ENCODE data around the gene ZFR2.
"Not testable (repeated sequence)": the region's sequence is repeated elsewhere in the genome, so short reads cannot be mapped to it uniquely, and the experiment has no call there.

The ZFR2 gene

DNA sequence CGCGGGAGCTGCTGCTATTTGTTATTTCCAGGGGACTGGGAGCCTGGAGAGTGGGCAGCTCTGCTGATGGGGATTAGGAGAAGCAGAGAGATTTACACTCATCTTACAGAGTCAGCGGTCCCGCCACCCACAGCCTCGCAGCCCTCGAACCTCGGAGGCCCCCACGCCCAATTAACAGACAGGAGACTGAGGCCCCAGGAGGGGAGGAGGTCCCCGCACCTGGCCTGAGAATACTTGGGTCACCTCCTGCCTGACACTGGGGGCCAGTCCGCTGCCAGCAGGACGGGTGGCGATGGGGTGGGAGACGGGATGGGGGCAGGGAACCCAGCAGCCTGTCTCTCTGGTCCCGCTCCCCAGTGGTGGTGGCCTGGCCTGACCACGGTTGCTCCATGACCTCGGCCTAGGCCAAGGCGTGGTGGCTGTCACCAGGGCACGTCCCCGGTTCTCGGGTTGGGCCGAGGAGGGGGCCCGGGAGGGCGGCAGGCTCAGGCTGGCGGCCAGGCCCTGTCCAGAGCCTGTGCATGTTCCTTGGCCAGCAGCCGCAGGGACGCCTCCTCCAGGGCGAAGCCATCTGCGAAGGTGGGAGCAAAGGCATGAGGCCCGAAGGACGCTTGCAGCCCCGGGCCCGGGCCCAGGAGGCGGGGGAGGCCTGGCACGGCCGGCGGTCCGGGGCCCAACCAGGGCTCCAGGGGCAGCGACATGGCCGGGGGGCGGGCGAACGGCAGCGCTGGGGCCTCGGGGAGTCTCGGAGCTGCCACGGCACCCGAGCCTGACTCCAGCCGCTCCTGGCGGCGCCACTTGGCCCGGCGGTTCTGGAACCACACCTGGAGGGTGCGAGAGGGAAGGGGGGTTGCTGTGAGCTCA lies 98.5 kb downstream of the ZFR2 start:
- no peak for DNase-seq

DNA sequence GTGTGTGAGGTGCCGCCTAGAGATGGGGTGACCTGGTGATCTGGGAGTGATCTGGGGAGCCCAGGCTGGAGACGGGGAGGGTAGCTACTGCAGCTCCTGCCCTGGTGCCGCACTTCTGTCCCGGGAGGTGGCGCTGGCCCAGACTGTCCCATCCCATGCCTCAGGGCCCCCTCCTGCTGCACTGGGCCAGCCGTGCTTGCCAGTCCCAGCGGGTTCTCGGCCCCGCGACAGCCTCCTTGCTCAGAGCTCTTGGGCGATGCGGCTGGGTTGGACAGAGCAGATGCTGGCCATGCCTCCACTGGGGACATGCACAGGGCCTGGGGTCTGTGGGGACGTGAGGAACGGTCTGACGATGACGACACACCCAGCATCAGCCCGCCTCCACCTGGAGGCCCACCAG lies 99.3 kb downstream of the ZFR2 start:
- DNase-seq: no peak

DNA sequence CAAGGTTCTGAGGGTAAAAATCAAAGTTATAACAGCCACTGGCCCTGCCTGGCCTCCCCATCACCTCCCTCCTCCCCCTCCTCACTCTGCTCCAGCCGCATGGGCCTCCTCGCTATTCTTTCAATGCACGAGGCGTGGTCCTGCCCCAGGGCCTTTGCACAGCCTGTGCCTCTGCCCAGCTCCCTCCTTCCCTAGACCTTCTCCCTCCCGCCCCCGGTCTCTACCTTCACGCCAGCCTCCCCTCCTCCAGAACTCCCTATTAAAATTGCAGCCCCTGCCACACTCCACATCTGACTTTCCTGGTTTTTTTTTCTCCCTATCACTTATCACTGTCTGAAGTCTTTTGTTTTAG lies 100.1 kb downstream of the ZFR2 start:
- no peak for DNase-seq

DNA sequence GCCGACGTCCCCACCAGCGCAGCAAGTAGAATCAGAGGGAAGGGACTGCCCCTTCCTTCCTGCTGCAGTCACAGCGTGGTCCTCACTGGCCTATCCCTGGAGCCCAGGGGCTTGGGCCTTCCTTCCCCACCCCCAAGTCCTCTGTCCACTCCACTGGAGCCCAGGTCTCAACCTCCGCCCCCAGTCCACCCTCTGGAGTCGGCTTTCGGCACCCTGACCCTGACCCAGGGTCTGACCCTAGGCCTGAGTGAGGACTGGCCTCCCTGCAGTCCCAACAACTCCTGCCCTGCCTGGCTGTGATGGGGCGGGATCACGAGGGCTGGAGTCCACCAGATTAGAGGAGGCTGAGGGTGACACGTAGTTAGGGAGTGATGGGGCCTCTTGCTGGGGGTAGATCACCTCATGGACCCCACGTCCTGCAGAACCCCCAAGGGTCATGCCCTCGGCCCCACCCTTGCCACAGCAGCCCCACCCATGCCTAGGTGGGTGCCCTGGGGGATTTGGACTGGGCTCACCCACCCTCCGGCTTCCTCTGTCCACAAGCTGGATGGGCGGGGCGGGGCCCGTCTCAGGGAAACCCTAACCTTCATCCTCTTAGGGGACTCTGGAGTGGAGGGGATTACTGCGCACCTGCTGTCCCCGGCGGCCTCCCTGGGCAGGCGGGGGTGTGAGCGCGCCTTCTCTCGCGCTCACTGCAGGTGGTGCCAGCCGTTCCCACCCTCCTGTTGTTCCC lies 100.7 kb downstream of the ZFR2 start:
- DNase-seq: no peak

DNA sequence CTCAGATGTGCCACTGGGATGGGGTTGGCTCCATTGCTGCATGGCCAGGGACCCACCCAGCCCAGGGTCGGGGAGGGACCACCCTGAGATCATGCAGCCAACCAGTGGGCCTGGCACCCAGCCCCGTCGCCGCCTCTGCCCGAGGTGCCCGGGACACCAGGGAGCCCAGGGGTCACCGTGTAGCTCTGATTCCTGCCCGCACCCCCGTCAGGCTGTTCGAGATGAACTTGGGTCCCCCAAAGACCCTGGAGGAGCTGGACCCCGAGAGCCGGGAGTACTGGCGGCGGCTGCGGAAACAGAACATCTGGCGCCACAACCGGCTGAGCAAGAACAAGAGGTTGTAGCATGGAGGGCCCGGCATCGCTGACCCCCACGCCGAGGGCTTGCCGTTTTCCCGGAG lies 101.8 kb downstream of the ZFR2 start:
- no peak for DNase-seq

DNA sequence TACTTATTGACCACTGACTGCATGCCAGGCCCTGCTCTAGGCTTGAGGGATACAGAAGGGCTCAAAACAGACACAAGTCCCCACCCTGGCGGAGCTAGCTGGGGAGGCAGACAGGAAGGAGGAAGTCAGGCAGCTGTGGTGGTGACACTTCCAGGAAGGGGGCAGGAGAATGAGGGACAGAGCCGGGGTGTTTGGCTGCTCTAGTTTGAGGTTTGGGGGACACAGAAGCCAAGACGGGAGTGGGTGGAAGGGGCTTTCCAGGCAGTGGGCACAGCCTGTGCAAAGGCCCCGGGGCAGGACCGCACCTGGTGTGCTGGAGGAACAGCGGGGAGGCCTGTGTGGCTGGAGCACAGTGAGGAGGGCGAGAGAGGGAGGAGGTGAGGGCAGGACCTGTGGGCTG lies 102.3 kb downstream of the ZFR2 start:
- no peak for DNase-seq

DNA sequence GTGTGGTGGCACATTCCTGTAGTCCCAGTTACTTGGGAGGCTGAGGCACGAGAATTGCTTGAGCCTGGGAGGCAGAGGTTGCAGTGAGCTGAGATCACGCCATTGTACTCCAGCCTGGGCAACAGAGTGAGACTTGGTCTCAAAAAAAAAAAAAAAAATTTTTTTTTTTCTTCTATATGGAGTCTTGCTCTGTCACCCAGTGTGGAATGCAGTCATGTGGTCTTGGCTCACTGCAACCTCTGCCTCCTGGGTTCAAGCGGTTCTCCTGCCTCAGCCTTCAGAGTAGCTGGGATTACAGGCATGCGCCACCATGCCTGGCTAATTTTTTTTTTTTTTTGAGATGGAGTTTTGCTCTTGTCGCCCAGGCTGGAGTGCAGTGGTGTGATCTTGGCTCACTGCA lies 103.1 kb downstream of the ZFR2 start:
- DNase-seq: not testable (repeated sequence)

DNA sequence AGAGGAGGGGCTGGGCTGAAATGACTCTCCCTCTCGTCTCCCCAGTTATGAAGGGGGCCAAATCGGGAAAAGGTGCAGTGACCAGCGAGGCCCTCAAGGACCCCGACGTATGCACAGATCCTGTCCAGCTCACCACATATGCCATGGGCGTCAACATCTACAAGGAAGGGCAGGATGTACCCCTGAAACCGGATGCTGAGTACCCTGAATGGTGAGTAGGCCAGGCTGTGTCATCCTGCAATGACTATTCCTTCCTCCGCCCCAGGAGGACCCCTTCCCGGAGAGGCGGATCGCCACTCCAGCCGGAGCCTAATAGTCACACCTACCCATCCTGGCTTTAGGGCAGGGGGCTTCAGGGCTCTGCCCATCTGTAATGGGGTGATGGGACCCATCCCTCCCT lies 103.7 kb downstream of the ZFR2 start:
- DNase-seq: no peak

DNA sequence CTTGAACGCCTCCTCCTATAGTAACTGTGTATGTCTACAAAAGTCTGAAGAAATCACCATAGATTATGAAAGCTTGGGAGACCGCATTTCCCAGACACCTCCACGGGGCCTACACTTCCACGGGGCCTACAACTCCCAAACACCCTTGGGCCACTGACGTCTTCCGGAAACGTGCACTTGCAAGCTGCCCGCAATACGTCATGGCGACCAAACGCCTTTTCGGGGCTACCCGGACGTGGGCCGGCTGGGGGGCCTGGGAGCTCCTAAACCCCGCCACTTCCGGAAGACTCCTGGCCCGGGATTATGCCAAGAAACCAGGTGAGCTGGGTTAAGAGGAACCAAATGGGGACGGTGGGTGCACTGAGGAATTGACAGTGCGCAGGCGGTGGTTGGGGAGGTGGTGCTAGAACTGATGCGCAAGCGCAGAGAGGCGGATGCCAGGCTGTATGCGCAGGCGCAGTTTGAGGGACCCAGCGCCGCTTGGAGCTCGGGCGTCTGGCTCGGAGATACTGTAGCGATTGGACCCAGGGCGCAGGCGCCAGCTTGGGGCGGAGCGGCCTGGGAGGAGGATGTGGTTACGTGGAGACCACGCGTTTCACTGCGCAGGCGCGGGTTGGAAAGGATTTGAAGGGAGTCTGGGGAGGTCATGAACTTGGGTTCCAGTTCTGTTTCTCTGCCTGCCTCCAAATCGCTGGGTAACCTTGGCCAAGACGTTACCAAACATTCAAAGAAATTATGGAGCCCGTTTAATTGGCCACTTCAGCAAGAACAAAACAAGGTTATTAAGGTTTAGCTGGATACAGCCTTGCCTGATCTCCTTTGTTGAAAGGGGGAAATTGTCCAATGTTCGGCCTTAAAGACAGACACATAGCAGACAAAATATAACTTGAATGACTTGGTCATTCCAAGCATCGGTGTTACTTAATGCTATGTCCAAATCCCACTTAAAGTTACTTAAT lies 106.1 kb downstream of the ZFR2 start, which contains the start of gene MRPL54:
Gene MRPL54 (plus strand): TSS at position 182 of the 959 bp plus-strand sequence. CDS start 19 bp downstream, at position 201.
- DNase-seq: peak; percentile 98

DNA sequence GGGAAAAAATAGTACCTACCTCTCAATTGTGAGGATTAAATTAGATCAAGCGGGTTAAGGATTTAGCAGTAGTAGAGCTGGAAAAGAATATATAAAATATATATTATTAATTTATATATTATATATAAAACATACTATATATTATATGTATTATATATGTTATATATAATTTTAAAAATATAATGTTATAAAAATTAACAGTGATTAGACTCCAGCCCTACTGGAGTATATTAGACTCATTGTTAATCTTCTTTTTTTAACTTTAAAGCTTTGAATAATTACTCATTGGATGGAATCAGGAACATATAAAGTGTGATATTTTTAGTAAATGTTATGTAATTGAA lies 106.7 kb downstream of the ZFR2 start:
- DNase-seq: no peak

DNA sequence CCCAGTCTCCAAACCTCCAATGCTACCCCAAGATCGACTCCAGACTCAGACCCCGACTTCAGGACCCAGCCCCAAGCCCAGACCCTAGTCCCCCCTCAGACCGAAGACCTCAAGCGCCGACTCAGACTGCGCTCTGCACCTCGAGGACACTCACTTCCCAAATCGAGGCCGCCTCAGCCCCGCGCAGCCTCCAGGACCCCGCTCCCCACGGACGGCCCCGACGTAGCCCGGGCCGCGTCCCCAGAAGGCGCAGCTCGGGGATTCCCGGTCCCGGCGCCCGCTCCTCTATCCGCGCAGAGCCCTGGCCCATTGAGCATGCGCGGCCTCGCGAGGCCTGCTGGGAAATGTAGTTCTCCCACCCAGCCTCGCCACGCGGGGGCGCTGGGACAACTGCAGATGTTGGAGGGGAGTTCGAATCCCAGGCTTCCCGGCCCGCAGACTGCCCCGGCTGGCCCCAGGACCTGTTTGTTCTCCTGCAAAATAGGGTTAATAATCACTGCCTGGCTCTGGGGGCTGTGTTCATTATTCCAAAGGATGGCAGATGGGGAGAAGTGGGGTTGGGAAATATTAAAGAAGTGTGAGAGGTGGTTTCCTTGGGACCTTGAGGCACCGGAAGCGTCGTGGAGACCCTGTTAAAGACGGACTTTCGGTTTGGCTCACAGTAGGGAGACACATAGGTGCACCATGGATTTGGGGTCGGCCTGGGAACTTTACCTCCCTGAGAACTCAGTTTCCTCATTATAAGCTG lies 107.3 kb downstream of the ZFR2 start, which contains the start of gene APBA3:
Gene APBA3 (minus strand): TSS at position 311 of the 748 bp plus-strand sequence. CDS start 1,428 bp downstream, outside the sequence.
- DNase-seq: peak; percentile 77

DNA sequence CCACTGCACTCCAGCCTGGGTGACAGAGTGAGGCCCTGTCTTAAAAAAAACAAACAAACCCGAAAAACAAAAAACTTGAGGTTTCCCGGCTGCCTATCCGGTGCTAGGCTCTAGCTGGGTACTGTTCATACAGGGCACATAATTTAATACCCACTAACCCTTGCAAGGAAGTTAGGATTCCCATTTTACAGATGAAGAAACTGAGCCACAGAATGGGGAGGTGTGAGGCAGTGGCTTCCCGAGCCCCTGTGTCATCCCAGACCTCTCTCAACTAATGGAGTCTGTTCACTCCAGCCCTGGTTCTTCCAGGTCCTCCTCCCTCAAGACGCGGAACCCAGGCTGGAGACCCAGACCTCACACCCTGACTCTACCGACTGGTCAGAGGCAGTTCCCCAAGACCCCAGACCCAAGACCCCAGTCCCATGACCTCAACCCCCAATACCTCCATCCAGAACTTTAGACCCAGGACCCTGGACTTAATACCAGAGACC lies 107.9 kb downstream of the ZFR2 start:
- no peak for DNase-seq

DNA sequence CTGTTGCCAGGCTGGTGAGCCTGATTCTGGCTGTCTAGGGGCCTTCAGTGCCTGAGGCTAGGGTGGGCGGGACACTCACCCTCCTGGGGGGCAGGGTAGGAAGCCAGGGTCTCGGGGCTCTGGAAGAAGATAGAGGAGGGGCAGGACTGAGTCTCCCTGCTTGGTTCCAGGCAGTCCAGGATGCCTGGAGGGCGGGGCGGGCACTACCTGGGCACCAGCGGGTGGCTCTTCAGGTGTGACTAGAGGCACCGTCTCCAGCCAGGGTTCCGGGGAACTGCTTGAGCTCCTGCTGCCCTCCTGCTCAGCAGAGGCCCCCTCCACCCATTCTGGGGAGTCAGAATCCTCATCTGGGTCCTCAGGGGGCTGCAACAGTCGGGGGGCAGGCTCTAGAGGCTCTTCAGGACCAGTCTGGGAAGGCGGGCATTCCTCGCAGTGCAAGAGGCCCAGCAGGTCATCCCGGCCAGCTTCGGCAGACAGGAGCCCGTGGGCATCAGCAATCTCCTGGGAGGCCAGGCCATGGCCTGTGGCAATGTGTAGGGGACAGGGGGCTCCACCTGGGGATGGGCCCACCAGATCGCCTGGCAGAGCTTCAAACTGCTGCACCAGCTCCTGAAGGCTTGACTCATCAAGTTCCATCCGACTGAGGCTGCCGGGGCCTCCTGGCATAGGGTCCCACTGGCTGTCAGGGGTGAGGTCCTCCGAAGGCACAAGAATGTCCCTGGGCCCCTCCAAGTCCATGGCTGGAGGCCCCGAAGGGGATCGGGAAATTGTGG lies 109.2 kb downstream of the ZFR2 start:
- no peak for DNase-seq

DNA sequence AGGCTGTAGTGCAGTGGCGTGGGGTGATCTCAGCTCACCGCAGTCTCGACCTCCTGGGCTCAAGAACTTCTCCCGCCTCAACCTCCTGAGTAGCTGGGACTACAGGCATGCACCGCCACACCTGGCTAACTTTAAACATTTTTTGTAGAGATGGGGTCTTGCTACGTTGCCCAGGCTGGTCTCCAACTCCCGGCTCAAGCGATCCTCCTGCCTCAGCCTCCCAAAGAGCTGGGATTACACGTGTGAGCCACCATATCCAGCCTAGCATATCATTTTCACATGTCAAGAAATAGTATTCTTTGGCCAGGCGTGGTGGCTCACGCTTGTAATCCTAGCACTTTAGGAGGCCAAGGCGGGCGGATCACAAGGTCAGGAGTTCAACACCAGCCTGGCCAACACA lies 110.5 kb downstream of the ZFR2 start:
- DNase-seq: not testable (repeated sequence)

DNA sequence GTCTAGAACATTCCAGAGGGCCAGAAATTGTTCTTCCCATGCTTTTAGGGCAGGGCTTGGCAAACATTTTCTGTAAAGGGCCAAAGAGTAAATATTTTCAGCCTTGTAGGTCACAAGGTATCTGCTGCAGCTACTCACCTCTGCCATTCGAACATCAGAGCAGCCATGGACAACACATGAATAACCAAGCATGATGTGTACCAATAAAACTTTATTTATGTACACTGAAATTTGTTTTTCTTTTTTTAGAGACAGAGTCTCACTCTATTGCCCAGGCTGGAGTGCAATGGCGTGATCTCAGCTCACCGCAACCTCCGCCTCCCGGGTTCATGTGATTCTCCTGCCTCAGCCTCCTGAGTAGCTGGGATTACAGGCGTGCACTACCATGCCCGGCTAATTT lies 111.1 kb downstream of the ZFR2 start:
- DNase-seq: not testable (repeated sequence)

All from GF-D8 (cell line).